Measurements from ENCODE around the gene SHROOM1.

DNA sequence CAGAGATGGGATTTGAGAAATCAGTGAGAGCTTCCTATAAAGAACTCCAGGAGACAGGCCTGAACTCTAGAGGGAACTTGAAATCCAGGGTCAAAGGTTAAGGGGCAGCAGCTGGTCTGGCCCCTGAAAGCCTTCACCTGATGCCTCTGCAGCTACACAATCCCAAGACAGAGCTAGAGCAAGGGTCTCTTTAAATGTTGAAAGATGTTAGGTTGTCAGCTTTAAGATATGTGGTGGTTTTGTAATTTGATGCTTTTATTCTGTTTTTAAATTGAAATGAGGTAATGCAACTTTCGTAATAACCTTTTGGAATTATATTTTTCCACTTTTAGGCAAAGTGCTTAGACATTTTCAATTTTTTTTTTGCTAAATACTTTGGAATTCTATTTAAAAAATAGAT is 15.0 kb downstream of the SHROOM1 start:
- no peak for TF ChIP-seq POLR2A (IDR thresholded peaks at IDR 0.05)
- TF ChIP-seq, protein P1, sequence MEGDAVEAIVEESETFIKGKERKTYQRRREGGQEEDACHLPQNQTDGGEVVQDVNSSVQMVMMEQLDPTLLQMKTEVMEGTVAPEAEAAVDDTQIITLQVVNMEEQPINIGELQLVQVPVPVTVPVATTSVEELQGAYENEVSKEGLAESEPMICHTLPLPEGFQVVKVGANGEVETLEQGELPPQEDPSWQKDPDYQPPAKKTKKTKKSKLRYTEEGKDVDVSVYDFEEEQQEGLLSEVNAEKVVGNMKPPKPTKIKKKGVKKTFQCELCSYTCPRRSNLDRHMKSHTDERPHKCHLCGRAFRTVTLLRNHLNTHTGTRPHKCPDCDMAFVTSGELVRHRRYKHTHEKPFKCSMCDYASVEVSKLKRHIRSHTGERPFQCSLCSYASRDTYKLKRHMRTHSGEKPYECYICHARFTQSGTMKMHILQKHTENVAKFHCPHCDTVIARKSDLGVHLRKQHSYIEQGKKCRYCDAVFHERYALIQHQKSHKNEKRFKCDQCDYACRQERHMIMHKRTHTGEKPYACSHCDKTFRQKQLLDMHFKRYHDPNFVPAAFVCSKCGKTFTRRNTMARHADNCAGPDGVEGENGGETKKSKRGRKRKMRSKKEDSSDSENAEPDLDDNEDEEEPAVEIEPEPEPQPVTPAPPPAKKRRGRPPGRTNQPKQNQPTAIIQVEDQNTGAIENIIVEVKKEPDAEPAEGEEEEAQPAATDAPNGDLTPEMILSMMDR (IDR thresholded peaks at IDR 0.05): no peak
